ENCODE data around the gene KRT1.

The KRT1 gene

GRCh38 chr12:52644078-52644415, 36.2 kb downstream of the KRT1 start:
- no peaks in the 10 kb centered on the region for H3K27me3 ChIP-seq (ENCODE audit: insufficient read depth, poor library complexity, severe bottlenecking)
- no peak overlapping the region for H3K27ac ChIP-seq (replicated peaks)
- H3K4me3 ChIP-seq (replicated peaks; ENCODE audit: insufficient read depth, low read length): no peak overlapping the region
- no peak for DNase-seq (ENCODE audit: low read depth in 1 of 2, low spot score in 1 of 2)
- no peak for TF ChIP-seq GABPA (IDR thresholded peaks at IDR 0.05; ENCODE audit: low read depth)
- TF ChIP-seq, protein P1, sequence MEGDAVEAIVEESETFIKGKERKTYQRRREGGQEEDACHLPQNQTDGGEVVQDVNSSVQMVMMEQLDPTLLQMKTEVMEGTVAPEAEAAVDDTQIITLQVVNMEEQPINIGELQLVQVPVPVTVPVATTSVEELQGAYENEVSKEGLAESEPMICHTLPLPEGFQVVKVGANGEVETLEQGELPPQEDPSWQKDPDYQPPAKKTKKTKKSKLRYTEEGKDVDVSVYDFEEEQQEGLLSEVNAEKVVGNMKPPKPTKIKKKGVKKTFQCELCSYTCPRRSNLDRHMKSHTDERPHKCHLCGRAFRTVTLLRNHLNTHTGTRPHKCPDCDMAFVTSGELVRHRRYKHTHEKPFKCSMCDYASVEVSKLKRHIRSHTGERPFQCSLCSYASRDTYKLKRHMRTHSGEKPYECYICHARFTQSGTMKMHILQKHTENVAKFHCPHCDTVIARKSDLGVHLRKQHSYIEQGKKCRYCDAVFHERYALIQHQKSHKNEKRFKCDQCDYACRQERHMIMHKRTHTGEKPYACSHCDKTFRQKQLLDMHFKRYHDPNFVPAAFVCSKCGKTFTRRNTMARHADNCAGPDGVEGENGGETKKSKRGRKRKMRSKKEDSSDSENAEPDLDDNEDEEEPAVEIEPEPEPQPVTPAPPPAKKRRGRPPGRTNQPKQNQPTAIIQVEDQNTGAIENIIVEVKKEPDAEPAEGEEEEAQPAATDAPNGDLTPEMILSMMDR (IDR thresholded peaks at IDR 0.05; ENCODE audit: insufficient read depth, low read length): no peak
- TF ChIP-seq POLR2AphosphoS5 (IDR thresholded peaks at IDR 0.05; ENCODE audit: low read depth): no peak
- TF ChIP-seq REST (IDR thresholded peaks at IDR 0.05; ENCODE audit: insufficient replicate concordance, low read depth): no peak
- TF ChIP-seq SPI1 (IDR thresholded peaks at IDR 0.05; ENCODE audit: borderline replicate concordance, low read depth): no peak

GRCh38 chr12:52643233-52644077, 36.8 kb downstream of the KRT1 start:
- TF ChIP-seq, protein P1 (IDR thresholded peaks at IDR 0.05; ENCODE audit: insufficient read depth, low read length): no peak
- TF ChIP-seq POLR2AphosphoS5 (IDR thresholded peaks at IDR 0.05; ENCODE audit: low read depth): no peak
- no peak for TF ChIP-seq GABPA (IDR thresholded peaks at IDR 0.05; ENCODE audit: low read depth)
- no peak for TF ChIP-seq REST (IDR thresholded peaks at IDR 0.05; ENCODE audit: insufficient replicate concordance, low read depth)
- TF ChIP-seq SPI1 (IDR thresholded peaks at IDR 0.05; ENCODE audit: borderline replicate concordance, low read depth): no peak
- H3K4me3 ChIP-seq (replicated peaks; ENCODE audit: insufficient read depth, low read length): no peak overlapping the region
- no peaks in the 10 kb centered on the region for H3K27me3 ChIP-seq (ENCODE audit: insufficient read depth, poor library complexity, severe bottlenecking)
- DNase-seq (ENCODE audit: low read depth in 1 of 2, low spot score in 1 of 2): no peak
- H3K27ac ChIP-seq (replicated peaks): no peak overlapping the region

GRCh38 chr12:52641468-52641867, 38.7 kb downstream of the KRT1 start:
- no peaks in the 10 kb centered on the region for H3K27me3 ChIP-seq (ENCODE audit: insufficient read depth, poor library complexity, severe bottlenecking)
- DNase-seq (ENCODE audit: low read depth in 1 of 2, low spot score in 1 of 2): no peak
- no peak for TF ChIP-seq GABPA (IDR thresholded peaks at IDR 0.05; ENCODE audit: low read depth)
- TF ChIP-seq, protein P1 (IDR thresholded peaks at IDR 0.05; ENCODE audit: insufficient read depth, low read length): no peak
- TF ChIP-seq POLR2AphosphoS5 (IDR thresholded peaks at IDR 0.05; ENCODE audit: low read depth): no peak
- no peak overlapping the region for H3K27ac ChIP-seq (replicated peaks)
- H3K4me3 ChIP-seq (replicated peaks; ENCODE audit: insufficient read depth, low read length): no peak overlapping the region

Measured in HL-60 (cell line).